DMS53 treated with DMSO at 0.1 percent for 48 hours (cell line): Measurements from ENCODE around the gene HMGN4.
"Not testable (repeated sequence)": the region's sequence is repeated elsewhere in the genome, so short reads cannot be mapped to it uniquely, and the experiment has no call there.

Experiments
- DNase-seq: peaks from one replicate; lab custom pipeline; 2025; ENCODE audit not compliant: unreplicated experiment; lab: John Stamatoyannopoulos, UW

The HMGN4 gene

GRCh38 chr6:26537846-26538571 is at the start of gene HMGN4:
Gene HMGN4, plus strand, starts transcription at chr6:26538366. Its CDS starts 6,841 bp downstream, at chr6:26545207.
- peak; percentile 91 for DNase-seq

GRCh38 chr6:26489996-26490964 is 47.9 kb upstream of the HMGN4 start:
- no peak for DNase-seq

- DNase-seq = no peak
Measured at GRCh38 chr6:26491604-26492003, 46.6 kb upstream of the HMGN4 start.

- DNase-seq = no peak
Measured at GRCh38 chr6:26493258-26493657, 44.9 kb upstream of the HMGN4 start.

GRCh38 chr6:26494117-26494516 is 44.0 kb upstream of the HMGN4 start:
- no peak for DNase-seq

GRCh38 chr6:26495281-26495680 is 42.9 kb upstream of the HMGN4 start:
- DNase-seq = no peak

- no peak for DNase-seq
Measured at GRCh38 chr6:26497610-26498009, 40.6 kb upstream of the HMGN4 start.

- no peak for DNase-seq
Measured at GRCh38 chr6:26500102-26500501, 38.1 kb upstream of the HMGN4 start, which contains the start of gene BTN1A1. Gene BTN1A1, plus strand, starts transcription at chr6:26500303. Its CDS starts 984 bp downstream, at chr6:26501287.

- DNase-seq = peak; percentile 33
Measured at GRCh38 chr6:26501482-26501986, 36.6 kb upstream of the HMGN4 start.

GRCh38 chr6:26502165-26502564 is 36.0 kb upstream of the HMGN4 start:
- DNase-seq = peak; percentile 48

- no peak for DNase-seq
Measured at GRCh38 chr6:26502626-26503025, 35.5 kb upstream of the HMGN4 start.

- DNase-seq = no peak
Measured at GRCh38 chr6:26507658-26508057, 30.5 kb upstream of the HMGN4 start.

GRCh38 chr6:26511033-26511432 is 27.1 kb upstream of the HMGN4 start:
- DNase-seq = not testable (repeated sequence)

- DNase-seq = no peak
Measured at GRCh38 chr6:26514984-26515383, 23.2 kb upstream of the HMGN4 start.

GRCh38 chr6:26516481-26517427 is 21.4 kb upstream of the HMGN4 start:
- DNase-seq = no peak

GRCh38 chr6:26519359-26519758 is 18.8 kb upstream of the HMGN4 start:
- DNase-seq = no peak

- DNase-seq = peak; percentile 46
Measured at GRCh38 chr6:26520237-26520849, 17.8 kb upstream of the HMGN4 start.

- DNase-seq = peak; percentile 84
Measured at GRCh38 chr6:26520850-26521599, 17.1 kb upstream of the HMGN4 start.
